GM18858 (cell line): Measurements from ENCODE around the gene TYW3.

Source experiments
- ATAC-seq: cut with Tn5 transposase; IDR thresholded peaks from one replicate; pipeline ENCODE4 v1.9.1; 2021; ENCODE audit not compliant: unreplicated experiment

The TYW3 gene

GRCh38 chr1:74785944-74786343 lies 53.0 kb downstream of the TYW3 start:
- ATAC-seq, result no peak

GRCh38 chr1:74790453-74790852 lies 57.5 kb downstream of the TYW3 start:
- ATAC-seq, result no peak

GRCh38 chr1:74791491-74791890 lies 58.5 kb downstream of the TYW3 start:
- ATAC-seq, result no peak

GRCh38 chr1:74799119-74799657 lies 66.2 kb downstream of the TYW3 start:
- ATAC-seq, result no peak

- peak; percentile 55 for ATAC-seq
These were observed 78.7 kb downstream of the TYW3 start for GRCh38 chr1:74811436-74812179.

- peak; percentile 91 for ATAC-seq
These were observed 79.2 kb downstream of the TYW3 start for GRCh38 chr1:74812180-74812541.
